Activated CD4-positive, CD25-positive, alpha-beta regulatory T cell treated with anti-CD3 and anti-CD28 coated beads, Interleukin-2, amount 50 U/mL, for 24 hours (primary cell): Measurements from ENCODE around the gene PLCD1.
"Not testable (repeated sequence)": the region's sequence is repeated elsewhere in the genome, so short reads cannot be mapped to it uniquely, and the experiment has no call there.

ENCODE experiments used
- ATAC-seq, 2 donors: fragments of 150-1000 bp; cut with Tn5 transposase; one replicate each; pipeline ENCODE4 v1.10.0; 2021; ENCODE audit warnings: mild to moderate bottlenecking in 1 of 2, moderate library complexity in 1 of 2

PLCD1 gene

GRCh38 chr3:37997791-37998370 lies 31.6 kb downstream of the PLCD1 start:
- no peak for ATAC-seq

- no peak for ATAC-seq
Observed at GRCh38 chr3:37997342-37997741, 32.1 kb downstream of the PLCD1 start.

- ATAC-seq = peak; percentile 57 to 60
Observed at GRCh38 chr3:37996785-37997301, 32.6 kb downstream of the PLCD1 start.

- no peak for ATAC-seq
Observed at GRCh38 chr3:37995652-37996641, 33.5 kb downstream of the PLCD1 start.

- ATAC-seq = no peak
Observed at GRCh38 chr3:37994639-37994972, 34.8 kb downstream of the PLCD1 start.

GRCh38 chr3:37993820-37994638 lies 35.4 kb downstream of the PLCD1 start:
- peak; percentile 61 to 68 for ATAC-seq

- ATAC-seq = no peak
Observed at GRCh38 chr3:37993460-37993819, 36.0 kb downstream of the PLCD1 start.

- no peak for ATAC-seq
Observed at GRCh38 chr3:37993067-37993455, 36.4 kb downstream of the PLCD1 start.

GRCh38 chr3:37992271-37993066 lies 37.0 kb downstream of the PLCD1 start:
- no peak for ATAC-seq

GRCh38 chr3:37991823-37992222 lies 37.6 kb downstream of the PLCD1 start:
- ATAC-seq = no peak

GRCh38 chr3:37991109-37991508 lies 38.3 kb downstream of the PLCD1 start:
- ATAC-seq = no peak

- no peak for ATAC-seq
Observed at GRCh38 chr3:37990527-37990926, 38.9 kb downstream of the PLCD1 start, which contains the start of gene VILL. VILL (plus strand) TSS chr3:37990786; CDS start chr3:37993673, 2,887 bp downstream.

- no peak for ATAC-seq
Observed at GRCh38 chr3:37989821-37990480, 39.5 kb downstream of the PLCD1 start.

GRCh38 chr3:37988931-37989525 lies 40.4 kb downstream of the PLCD1 start:
- ATAC-seq = no peak

- ATAC-seq = not testable (repeated sequence)
Observed at GRCh38 chr3:37988376-37988775, 41.1 kb downstream of the PLCD1 start.

- no peak for ATAC-seq
Observed at GRCh38 chr3:37987751-37988179, 41.7 kb downstream of the PLCD1 start.

GRCh38 chr3:37987315-37987697 lies 42.1 kb downstream of the PLCD1 start:
- ATAC-seq = no peak

GRCh38 chr3:37986479-37987314 lies 42.7 kb downstream of the PLCD1 start:
- ATAC-seq = no peak

- ATAC-seq = no peak
Observed at GRCh38 chr3:37985637-37986320, 43.7 kb downstream of the PLCD1 start.

- ATAC-seq = no peak
Observed at GRCh38 chr3:37984596-37984995, 44.8 kb downstream of the PLCD1 start.
